HepG2 (cell line): ENCODE data around the gene DCP2. TPM values are rescaled to one million over a fixed set of nuclear protein-coding genes. Genes with fewer than 3 reads are reported as not detected.

Experiments
- AGO2 ChIP-seq: fragments of 200-400 bp; formaldehyde crosslinking; optimal IDR thresholded peaks from 2 replicates; pipeline ENCODE3; 2017; ENCODE audit warnings: mild to moderate bottlenecking, low read depth, low read length, moderate library complexity
- BORCS8-MEF2B ChIP-seq: sonication (generic); formaldehyde crosslinking; IDR thresholded peaks from 2 replicates; pipeline ENCODE4 v1.8.0; 2022; ENCODE audit warnings: mild to moderate bottlenecking, missing genetic modification reagents
- ESRRA ChIP-seq: sonication (generic); formaldehyde crosslinking; IDR thresholded peaks from 2 replicates; pipeline ENCODE4 v1.5.1; 2020; ENCODE audit warnings: mild to moderate bottlenecking, low read depth, missing genetic modification reagents
- KAT8 ChIP-seq: IDR thresholded peaks from 2 replicates; pipeline ENCODE4 v1.6.1; 2016; ENCODE audit warnings: missing genetic modification reagents, missing compliant biosample characterization
- KLF13 ChIP-seq: sonication (generic); formaldehyde crosslinking; IDR thresholded peaks from 2 replicates; pipeline ENCODE4 v1.4.0; 2020; ENCODE audit warnings: mild to moderate bottlenecking, missing genetic modification reagents
- SIN3A ChIP-seq: IDR thresholded peaks from 2 replicates; pipeline ENCODE4 v1.6.1; 2011; ENCODE audit warnings: low read depth, mild to moderate bottlenecking, control low read depth, low read length, borderline replicate concordance
- TBP ChIP-seq: sonication (generic); formaldehyde crosslinking; IDR thresholded peaks from 2 replicates; pipeline ENCODE4 v1.5.0; 2020; ENCODE audit warnings: missing genetic modification reagents
- ZBTB8A ChIP-seq: sonication (generic); formaldehyde crosslinking; IDR thresholded peaks from 2 replicates; pipeline ENCODE4 v1.4.0; 2020; ENCODE audit warnings: mild to moderate bottlenecking, low read depth, missing genetic modification reagents, borderline replicate concordance
- ZKSCAN5 ChIP-seq: sonication (generic); formaldehyde crosslinking; IDR thresholded peaks from 2 replicates; pipeline ENCODE4 v1.5.1; 2020; ENCODE audit warnings: mild to moderate bottlenecking, missing genetic modification reagents
- ZNF234 ChIP-seq: sonication (generic); formaldehyde crosslinking; conservative IDR thresholded peaks from 2 replicates; pipeline ENCODE4 v1.5.1; 2020; ENCODE audit warnings: mild to moderate bottlenecking, missing genetic modification reagents
- ZNF446 ChIP-seq: sonication (generic); formaldehyde crosslinking; IDR thresholded peaks from 2 replicates; pipeline ENCODE4 v1.5.0; 2020; ENCODE audit warnings: mild to moderate bottlenecking, missing genetic modification reagents
- ZNF564 ChIP-seq: sonication (generic); formaldehyde crosslinking; IDR thresholded peaks from 2 replicates; pipeline ENCODE4 v1.8.1; 2023; ENCODE audit warnings: mild to moderate bottlenecking, missing genetic modification reagents
- ZZZ3 ChIP-seq: sonication (generic); formaldehyde crosslinking; IDR thresholded peaks from 2 replicates; pipeline ENCODE4 v1.4.0; 2020; ENCODE audit warnings: missing genetic modification reagents, mild to moderate bottlenecking, borderline replicate concordance
- polyA plus RNA-seq, 8 experiments: library from polyadenylated mRNA; depleted of rRNA in 3 of 8; stranded (reverse) in 7 of 8; unstranded in 1 of 8; fragments of >200 nt; fragmentation: Illumina TruSeq in 4 of 8; extraction: Trizol in 4 of 8; gene quantifications; 2 replicates each; pipeline versions ENCODE4 v1.2.1 to v1.2.3, GENCODE V29; 2011 to 2016; ENCODE audit warnings: low read depth in 4 of 8, missing spikeins in 1 of 8, mixed read lengths in 1 of 8; ENCODE audit not compliant: insufficient read depth in 1 of 8
- total RNA-seq, 5 experiments: library from RNA; depleted of rRNA; stranded (reverse); fragments of >200 nt; fragmentation: Illumina TruSeq; extraction: Trizol; gene quantifications; 2 replicates each; pipeline ENCODE4 v1.2.3, GENCODE V29; 2016; ENCODE audit warnings: low read depth in 1 of 5
- TF ChIP-seq, protein P1 (sequence below): sonication (generic); formaldehyde crosslinking; IDR thresholded peaks from 2 replicates; pipeline ENCODE4 v1.5.1; 2020; ENCODE audit warnings: mild to moderate bottlenecking, missing genetic modification reagents, borderline replicate concordance
- TF ChIP-seq, protein P2 (sequence below): sonication (generic); formaldehyde crosslinking; IDR thresholded peaks from 2 replicates; pipeline ENCODE4 v1.4.0; 2020; ENCODE audit warnings: missing genetic modification reagents
- TF ChIP-seq, protein P3 (sequence below): sonication (generic); formaldehyde crosslinking; IDR thresholded peaks from 2 replicates; pipeline ENCODE4 v1.9.0; 2021; ENCODE audit warnings: missing genetic modification reagents, mild to moderate bottlenecking, borderline replicate concordance
- TF ChIP-seq, protein P4 (sequence below): sonication (generic); formaldehyde crosslinking; IDR thresholded peaks from 2 replicates; pipeline ENCODE4 v1.5.0; 2020; ENCODE audit warnings: mild to moderate bottlenecking, missing genetic modification reagents
- TF ChIP-seq, protein P5 (sequence below): sonication (generic); formaldehyde crosslinking; IDR thresholded peaks from 2 replicates; pipeline ENCODE4 v1.4.0; 2020; ENCODE audit warnings: mild to moderate bottlenecking, missing genetic modification reagents

Gene DCP2
- total and polyA plus RNA-seq, 2 of the 13 experiments (the other 11 are each of a cell fraction or from before 2014, with no cell fraction given) = 16.2 to 63.4 TPM

DNA sequence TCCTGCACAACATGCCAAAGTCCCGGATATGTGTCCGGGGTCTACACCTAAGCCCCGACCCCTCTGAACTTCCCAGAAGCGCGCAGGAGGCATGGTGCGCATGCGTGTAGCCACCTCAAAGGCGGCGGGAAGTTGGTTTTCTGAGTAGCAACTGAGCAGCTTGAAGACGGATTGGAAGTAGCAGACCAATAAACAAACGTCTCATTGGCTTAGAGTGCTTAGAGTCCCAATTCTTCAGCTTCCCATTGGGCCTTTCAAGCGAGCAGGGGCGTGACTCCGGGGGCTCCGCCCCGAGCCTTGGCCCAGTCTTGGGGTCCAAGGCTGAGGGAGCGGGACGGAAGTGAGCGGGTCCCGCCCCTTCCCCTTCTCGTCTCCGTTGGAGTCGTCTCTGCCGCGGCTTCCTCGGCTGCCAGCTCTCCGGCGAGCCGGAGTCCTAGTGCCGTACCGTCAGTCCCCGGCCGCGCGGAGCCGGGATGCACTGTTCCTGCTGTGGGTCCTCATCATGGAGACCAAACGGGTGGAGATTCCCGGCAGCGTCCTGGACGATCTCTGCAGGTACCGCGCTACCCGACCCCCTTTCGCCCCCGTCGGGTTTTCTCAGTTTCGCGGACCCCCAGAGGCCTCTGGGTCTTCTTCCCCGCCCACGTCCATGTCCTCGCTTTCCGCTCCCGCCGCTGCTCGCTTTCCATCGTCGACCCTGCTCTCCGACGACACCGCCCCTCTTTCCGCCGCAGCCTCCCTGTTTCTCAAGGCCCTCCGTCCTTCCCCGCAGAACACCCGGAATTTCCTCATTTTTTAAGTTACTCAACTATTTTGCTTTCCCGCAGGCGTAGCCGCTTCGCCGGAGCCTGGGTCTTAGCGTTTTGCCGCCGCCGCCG lies at the start of gene DCP2 (continued):
- TF ChIP-seq SIN3A (peak; percentile 79; the same call in 1 of the 2 replicates), BORCS8-MEF2B (CRISPR knock-in tag) (peak; percentile 41), TBP (CRISPR knock-in tag) (no peak), AGO2 (peak; percentile 48), ESRRA (CRISPR knock-in tag) (no peak), ZNF234 (CRISPR knock-in tag) (no peak), ZNF446 (CRISPR knock-in tag) (peak; percentile 19; the same call in 1 of the 2 replicates), ZBTB8A (no peak), KLF13 (CRISPR knock-in tag) (no peak), ZZZ3 (CRISPR knock-in tag) (no peak), ZKSCAN5 (peak; percentile 62; the same call in 1 of the 2 replicates), ZNF564 (CRISPR knock-in tag) (no peak; the same call in 1 of the 2 replicates), KAT8 (peak; percentile 86)
- TF ChIP-seq, protein P1, sequence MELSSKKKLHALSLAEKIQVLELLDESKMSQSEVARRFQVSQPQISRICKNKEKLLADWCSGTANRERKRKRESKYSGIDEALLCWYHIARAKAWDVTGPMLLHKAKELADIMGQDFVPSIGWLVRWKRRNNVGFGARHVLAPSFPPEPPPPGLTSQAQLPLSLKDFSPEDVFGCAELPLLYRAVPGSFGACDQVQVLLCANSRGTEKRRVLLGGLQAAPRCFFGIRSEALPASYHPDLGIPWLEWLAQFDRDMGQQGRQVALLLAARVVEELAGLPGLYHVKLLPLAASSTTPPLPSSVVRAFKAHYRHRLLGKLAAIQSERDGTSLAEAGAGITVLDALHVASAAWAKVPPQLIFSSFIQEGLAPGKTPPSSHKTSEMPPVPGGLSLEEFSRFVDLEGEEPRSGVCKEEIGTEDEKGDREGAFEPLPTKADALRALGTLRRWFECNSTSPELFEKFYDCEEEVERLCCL (CRISPR knock-in tag) = peak; percentile 88; the same call in 1 of the 2 replicates
- TF ChIP-seq, protein P2, sequence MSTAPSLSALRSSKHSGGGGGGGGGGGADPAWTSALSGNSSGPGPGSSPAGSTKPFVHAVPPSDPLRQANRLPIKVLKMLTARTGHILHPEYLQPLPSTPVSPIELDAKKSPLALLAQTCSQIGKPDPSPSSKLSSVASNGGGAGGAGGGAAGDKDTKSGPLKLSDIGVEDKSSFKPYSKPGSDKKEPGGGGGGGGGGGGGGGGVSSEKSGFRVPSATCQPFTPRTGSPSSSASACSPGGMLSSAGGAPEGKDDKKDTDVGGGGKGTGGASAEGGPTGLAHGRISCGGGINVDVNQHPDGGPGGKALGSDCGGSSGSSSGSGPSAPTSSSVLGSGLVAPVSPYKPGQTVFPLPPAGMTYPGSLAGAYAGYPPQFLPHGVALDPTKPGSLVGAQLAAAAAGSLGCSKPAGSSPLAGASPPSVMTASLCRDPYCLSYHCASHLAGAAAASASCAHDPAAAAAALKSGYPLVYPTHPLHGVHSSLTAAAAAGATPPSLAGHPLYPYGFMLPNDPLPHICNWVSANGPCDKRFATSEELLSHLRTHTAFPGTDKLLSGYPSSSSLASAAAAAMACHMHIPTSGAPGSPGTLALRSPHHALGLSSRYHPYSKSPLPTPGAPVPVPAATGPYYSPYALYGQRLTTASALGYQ (CRISPR knock-in tag) = no peak
- TF ChIP-seq, protein P3, sequence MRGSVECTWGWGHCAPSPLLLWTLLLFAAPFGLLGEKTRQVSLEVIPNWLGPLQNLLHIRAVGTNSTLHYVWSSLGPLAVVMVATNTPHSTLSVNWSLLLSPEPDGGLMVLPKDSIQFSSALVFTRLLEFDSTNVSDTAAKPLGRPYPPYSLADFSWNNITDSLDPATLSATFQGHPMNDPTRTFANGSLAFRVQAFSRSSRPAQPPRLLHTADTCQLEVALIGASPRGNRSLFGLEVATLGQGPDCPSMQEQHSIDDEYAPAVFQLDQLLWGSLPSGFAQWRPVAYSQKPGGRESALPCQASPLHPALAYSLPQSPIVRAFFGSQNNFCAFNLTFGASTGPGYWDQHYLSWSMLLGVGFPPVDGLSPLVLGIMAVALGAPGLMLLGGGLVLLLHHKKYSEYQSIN = no peak
- TF ChIP-seq, protein P4, sequence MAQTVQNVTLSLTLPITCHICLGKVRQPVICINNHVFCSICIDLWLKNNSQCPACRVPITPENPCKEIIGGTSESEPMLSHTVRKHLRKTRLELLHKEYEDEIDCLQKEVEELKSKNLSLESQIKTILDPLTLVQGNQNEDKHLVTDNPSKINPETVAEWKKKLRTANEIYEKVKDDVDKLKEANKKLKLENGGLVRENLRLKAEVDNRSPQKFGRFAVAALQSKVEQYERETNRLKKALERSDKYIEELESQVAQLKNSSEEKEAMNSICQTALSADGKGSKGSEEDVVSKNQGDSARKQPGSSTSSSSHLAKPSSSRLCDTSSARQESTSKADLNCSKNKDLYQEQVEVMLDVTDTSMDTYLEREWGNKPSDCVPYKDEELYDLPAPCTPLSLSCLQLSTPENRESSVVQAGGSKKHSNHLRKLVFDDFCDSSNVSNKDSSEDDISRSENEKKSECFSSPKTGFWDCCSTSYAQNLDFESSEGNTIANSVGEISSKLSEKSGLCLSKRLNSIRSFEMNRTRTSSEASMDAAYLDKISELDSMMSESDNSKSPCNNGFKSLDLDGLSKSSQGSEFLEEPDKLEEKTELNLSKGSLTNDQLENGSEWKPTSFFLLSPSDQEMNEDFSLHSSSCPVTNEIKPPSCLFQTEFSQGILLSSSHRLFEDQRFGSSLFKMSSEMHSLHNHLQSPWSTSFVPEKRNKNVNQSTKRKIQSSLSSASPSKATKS (CRISPR knock-in tag) = no peak; the same call in 1 of the 2 replicates
- TF ChIP-seq, protein P5, sequence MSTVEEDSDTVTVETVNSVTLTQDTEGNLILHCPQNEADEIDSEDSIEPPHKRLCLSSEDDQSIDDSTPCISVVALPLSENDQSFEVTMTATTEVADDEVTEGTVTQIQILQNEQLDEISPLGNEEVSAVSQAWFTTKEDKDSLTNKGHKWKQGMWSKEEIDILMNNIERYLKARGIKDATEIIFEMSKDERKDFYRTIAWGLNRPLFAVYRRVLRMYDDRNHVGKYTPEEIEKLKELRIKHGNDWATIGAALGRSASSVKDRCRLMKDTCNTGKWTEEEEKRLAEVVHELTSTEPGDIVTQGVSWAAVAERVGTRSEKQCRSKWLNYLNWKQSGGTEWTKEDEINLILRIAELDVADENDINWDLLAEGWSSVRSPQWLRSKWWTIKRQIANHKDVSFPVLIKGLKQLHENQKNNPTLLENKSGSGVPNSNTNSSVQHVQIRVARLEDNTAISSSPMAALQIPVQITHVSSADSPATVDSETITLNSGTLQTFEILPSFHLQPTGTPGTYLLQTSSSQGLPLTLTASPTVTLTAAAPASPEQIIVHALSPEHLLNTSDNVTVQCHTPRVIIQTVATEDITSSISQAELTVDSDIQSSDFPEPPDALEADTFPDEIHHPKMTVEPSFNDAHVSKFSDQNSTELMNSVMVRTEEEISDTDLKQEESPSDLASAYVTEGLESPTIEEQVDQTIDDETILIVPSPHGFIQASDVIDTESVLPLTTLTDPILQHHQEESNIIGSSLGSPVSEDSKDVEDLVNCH (CRISPR knock-in tag) = no peak
